IMR-90 (cell line): Measurements from ENCODE around the gene ADGRG6.

Experiments used
- BHLHE40 ChIP-seq: fragments of 150-350 bp; IDR thresholded peaks from 2 replicates; pipeline ENCODE4 v1.6.1; 2016; ENCODE audit warnings: mild to moderate bottlenecking, low read depth, low read length
- CEBPB ChIP-seq: IDR thresholded peaks from 2 replicates; pipeline ENCODE4 v1.6.1; 2012; ENCODE audit warnings: low read depth, low read length, improper control_type of control experiment
- CTCF ChIP-seq: conservative IDR thresholded peaks from 2 replicates; pipeline ENCODE4 v1.5.1; 2012; ENCODE audit warnings: mild to moderate bottlenecking, low read depth, low read length, improper control_type of control experiment
- FOS ChIP-seq: fragments of 150-350 bp; IDR thresholded peaks from 2 replicates; pipeline ENCODE4 v1.6.1; 2016; ENCODE audit warnings: low read depth, low read length
- MAFK ChIP-seq: IDR thresholded peaks from 2 replicates; pipeline ENCODE4 v1.6.1; 2012; ENCODE audit warnings: low read depth, low read length, improper control_type of control experiment
- MAZ ChIP-seq: IDR thresholded peaks from 2 replicates; pipeline ENCODE4 v1.6.1; 2012; ENCODE audit warnings: low read depth, mild to moderate bottlenecking, low read length, improper control_type of control experiment, moderate library complexity, borderline replicate concordance
- MXI1 ChIP-seq: IDR thresholded peaks from 2 replicates; pipeline ENCODE4 v1.6.1; 2012; ENCODE audit warnings: low read depth, mild to moderate bottlenecking, low read length, moderate library complexity, borderline replicate concordance
- NFE2L2 ChIP-seq: fragments of 150-350 bp; IDR thresholded peaks from 2 replicates; pipeline ENCODE4 v1.6.1; 2016; ENCODE audit warnings: low read depth, mild to moderate bottlenecking, low read length
- POLR2A ChIP-seq: IDR thresholded peaks from 2 replicates; pipeline ENCODE4 v1.6.1; 2012; ENCODE audit warnings: mild to moderate bottlenecking, low read depth, low read length
- RAD21 ChIP-seq: IDR thresholded peaks from 2 replicates; pipeline ENCODE4 v1.6.1; 2012; ENCODE audit warnings: low read length, improper control_type of control experiment
- RCOR1 ChIP-seq: IDR thresholded peaks from 2 replicates; pipeline ENCODE4 v1.6.1; 2012; ENCODE audit warnings: mild to moderate bottlenecking, low read length, improper control_type of control experiment; ENCODE audit not compliant: insufficient replicate concordance
- RFX5 ChIP-seq: IDR thresholded peaks from 2 replicates; pipeline ENCODE4 v1.8.0; 2012; ENCODE audit warnings: low read depth, mild to moderate bottlenecking, low read length, moderate library complexity
- USF2 ChIP-seq: fragments of 150-350 bp; IDR thresholded peaks from 2 replicates; pipeline ENCODE4 v1.6.1; 2017; ENCODE audit warnings: mild to moderate bottlenecking, antibody characterized with exemption, low read length, low read depth

- TF ChIP-seq CTCF, result no peak
- no peak for TF ChIP-seq POLR2A
- TF ChIP-seq CEBPB, result no peak
- TF ChIP-seq MAFK, result peak; percentile 57; the same call in 1 of the 2 replicates
- TF ChIP-seq FOS, result peak; percentile 5; the same call in 1 of the 2 replicates
- TF ChIP-seq RCOR1, result no peak
- TF ChIP-seq RAD21, result no peak
- TF ChIP-seq NFE2L2, result no peak
- TF ChIP-seq MXI1, result no peak
- TF ChIP-seq RFX5, result no peak
- TF ChIP-seq BHLHE40, result no peak
- no peak for TF ChIP-seq USF2
- TF ChIP-seq MAZ, result no peak
Observed at GRCh38 chr6:142313284-142313683, 11.5 kb downstream of the ADGRG6 start.
